ENCODE data around the gene AGMAT. TPM values are rescaled to one million over a fixed set of nuclear protein-coding genes. Genes with fewer than 3 reads are reported as not detected.

The AGMAT gene, protein sequence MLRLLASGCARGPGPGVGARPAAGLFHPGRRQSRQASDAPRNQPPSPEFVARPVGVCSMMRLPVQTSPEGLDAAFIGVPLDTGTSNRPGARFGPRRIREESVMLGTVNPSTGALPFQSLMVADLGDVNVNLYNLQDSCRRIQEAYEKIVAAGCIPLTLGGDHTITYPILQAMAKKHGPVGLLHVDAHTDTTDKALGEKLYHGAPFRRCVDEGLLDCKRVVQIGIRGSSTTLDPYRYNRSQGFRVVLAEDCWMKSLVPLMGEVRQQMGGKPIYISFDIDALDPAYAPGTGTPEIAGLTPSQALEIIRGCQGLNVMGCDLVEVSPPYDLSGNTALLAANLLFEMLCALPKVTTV
- 1 to 10 TPM in 1 of 4 donors, under 1 TPM in 3; 0.27 to 1.7 (median 0.59) TPM for total RNA-seq

DNA sequence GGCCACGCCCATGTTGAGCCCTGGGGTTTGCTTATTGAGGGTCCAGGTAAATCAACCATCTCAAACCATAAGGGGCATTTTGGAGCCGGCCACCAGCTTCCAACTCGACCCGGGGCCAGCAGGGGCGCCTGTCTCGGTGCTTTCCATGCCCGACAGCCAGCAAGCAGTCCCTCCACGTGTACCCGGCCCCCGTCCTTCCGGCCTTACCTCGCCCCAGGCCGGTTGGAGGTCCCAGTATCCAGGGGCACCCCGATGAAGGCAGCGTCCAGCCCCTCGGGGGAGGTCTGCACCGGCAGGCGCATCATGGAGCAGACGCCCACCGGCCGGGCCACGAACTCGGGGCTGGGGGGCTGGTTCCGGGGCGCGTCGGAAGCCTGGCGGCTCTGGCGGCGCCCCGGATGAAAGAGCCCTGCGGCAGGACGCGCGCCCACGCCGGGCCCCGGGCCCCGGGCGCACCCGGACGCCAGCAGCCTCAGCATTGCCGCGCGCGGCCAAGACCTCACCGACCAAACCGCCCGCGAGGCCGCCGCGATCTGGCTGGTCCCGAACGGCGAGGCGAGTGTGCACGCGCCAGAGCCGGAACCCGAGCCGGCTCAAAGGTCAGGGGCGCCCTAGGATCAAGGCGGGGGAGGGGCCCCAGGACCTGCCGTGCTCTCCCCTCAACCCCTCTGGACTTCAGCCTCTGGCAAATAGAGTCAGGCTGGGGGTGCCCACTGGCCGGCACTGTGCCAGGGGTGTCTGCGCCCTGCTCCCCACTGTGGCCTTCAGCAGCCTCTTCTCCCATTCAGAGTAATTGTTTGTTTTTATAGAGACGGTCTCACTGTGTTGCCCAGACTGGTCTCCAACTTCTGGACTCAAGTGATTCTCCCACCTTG, at the start of gene AGMAT:
TSS of gene AGMAT (minus strand) at position 563 of the 875 bp plus-strand sequence. CDS start at position 479, 84 bp downstream.
- DNase-seq: no peak
- Histone ChIP-seq H3K36me3 (no peaks in the 10 kb centered on the region), H3K4me1 (peaks cover 4 to 21% (median 10%) of the 10 kb centered on the region in 3 donors), H3K9me3 (no peaks in the 10 kb centered on the region), H3K4me3 (peak within 1 kb of the TSS; percentile 43 to 68 (median 51)), H3K27ac (peak within 1 kb of the TSS in 3 of 4 donors; percentile 2 to 60 (median 13)), H3K27me3 (peaks cover 0 to 23% (median 0%) of the 10 kb centered on the region in 4 donors)
- TF ChIP-seq, protein P1, sequence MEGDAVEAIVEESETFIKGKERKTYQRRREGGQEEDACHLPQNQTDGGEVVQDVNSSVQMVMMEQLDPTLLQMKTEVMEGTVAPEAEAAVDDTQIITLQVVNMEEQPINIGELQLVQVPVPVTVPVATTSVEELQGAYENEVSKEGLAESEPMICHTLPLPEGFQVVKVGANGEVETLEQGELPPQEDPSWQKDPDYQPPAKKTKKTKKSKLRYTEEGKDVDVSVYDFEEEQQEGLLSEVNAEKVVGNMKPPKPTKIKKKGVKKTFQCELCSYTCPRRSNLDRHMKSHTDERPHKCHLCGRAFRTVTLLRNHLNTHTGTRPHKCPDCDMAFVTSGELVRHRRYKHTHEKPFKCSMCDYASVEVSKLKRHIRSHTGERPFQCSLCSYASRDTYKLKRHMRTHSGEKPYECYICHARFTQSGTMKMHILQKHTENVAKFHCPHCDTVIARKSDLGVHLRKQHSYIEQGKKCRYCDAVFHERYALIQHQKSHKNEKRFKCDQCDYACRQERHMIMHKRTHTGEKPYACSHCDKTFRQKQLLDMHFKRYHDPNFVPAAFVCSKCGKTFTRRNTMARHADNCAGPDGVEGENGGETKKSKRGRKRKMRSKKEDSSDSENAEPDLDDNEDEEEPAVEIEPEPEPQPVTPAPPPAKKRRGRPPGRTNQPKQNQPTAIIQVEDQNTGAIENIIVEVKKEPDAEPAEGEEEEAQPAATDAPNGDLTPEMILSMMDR (IDR thresholded peaks at IDR 0.05): peak in 3 of 6 experiments; percentile 16 to 36 (median 17)
- no peak for TF ChIP-seq POLR2A (IDR thresholded peaks at IDR 0.05)
- 6% methylated on average over 8 of the region's 68 CpGs; no CpG with 5 or more reads in 1 of the 2 donors for WGBS, 2 donors
- intact Hi-C loops (cut with DNase I): no loop called here

DNA sequence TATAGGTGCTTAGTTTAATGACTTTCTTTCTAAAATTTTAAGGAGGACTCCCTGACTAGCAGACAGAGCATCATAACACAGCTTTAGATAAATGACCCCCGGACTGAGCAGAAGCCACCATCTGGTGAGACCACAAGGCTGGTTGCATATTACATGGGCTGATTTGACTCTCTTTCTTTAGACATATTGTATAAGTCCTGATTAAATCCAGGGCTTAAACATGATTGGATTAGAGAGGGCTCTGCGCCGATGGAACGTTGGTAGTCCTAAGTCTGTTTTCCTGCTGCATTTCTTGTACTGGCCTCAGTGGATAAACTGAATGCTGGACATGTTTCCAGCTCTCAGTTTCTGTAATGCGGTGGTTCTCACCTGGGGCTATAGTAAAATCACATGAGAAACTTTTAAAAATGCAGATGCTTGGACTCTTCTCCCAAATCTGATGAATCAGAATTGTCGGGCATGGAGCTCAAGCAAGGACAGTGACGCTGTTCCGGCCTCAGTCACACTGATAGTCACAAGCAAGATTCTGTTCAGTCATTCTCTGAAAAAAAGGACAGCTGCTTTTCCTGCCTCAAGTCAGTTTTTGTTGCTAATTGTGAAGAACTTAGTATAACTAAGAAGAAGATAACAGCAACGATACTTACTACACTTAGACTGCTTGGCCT, 49.0 kb upstream of the AGMAT start:
- Histone ChIP-seq H3K27ac (no peak overlapping the region), H3K9me3 (no peaks in the 10 kb centered on the region), H3K4me3 (no peak overlapping the region), H3K4me1 (no peaks in the 10 kb centered on the region), H3K27me3 (no peaks in the 10 kb centered on the region), H3K36me3 (peaks cover 30 to 100% (median 46%) of the 10 kb centered on the region in 3 donors)
- no peak for TF ChIP-seq POLR2A (IDR thresholded peaks at IDR 0.05)
- TF ChIP-seq, protein P1 (IDR thresholded peaks at IDR 0.05): no peak
- 93 to 95% methylated on average over 9 of the region's 9 CpGs for WGBS, 2 donors
- DNase-seq: no peak
- intact Hi-C loops (cut with DNase I): no loop called here

GRCh38 chr1:15628003-15628402, 43.2 kb upstream of the AGMAT start:
- no peak for DNase-seq
- no peaks in the 10 kb centered on the region for H3K27me3 ChIP-seq
- TF ChIP-seq, protein P1 (IDR thresholded peaks at IDR 0.05): no peak
- no peak for TF ChIP-seq POLR2A (IDR thresholded peaks at IDR 0.05)
- WGBS, 2 donors: 29 to 35% methylated on average over 1 of the region's 1 CpG
- no peaks in the 10 kb centered on the region for H3K9me3 ChIP-seq
- peaks cover 17 to 68% (median 27%) of the 10 kb centered on the region in 3 donors for H3K36me3 ChIP-seq
- no peak overlapping the region for H3K27ac ChIP-seq
- intact Hi-C loops (cut with DNase I): no loop called here
- H3K4me1 ChIP-seq: peaks cover 0 to 57% (median 5%) of the 10 kb centered on the region in 3 donors
- no peak overlapping the region for H3K4me3 ChIP-seq

- WGBS, 2 donors: 28 to 46% methylated on average over 4 of the region's 4 CpGs
- no peak overlapping the region for H3K27ac ChIP-seq
- peaks cover 0 to 63% (median 10%) of the 10 kb centered on the region in 3 donors for H3K4me1 ChIP-seq
- intact Hi-C loops (cut with DNase I): no loop called here
- no peaks in the 10 kb centered on the region for H3K9me3 ChIP-seq
- no peak for DNase-seq
- H3K36me3 ChIP-seq: peaks cover 17 to 62% (median 25%) of the 10 kb centered on the region in 3 donors
- no peaks in the 10 kb centered on the region for H3K27me3 ChIP-seq
- no peak for TF ChIP-seq POLR2A (IDR thresholded peaks at IDR 0.05)
- TF ChIP-seq, protein P1 (IDR thresholded peaks at IDR 0.05): no peak
- H3K4me3 ChIP-seq: no peak overlapping the region
These were observed 42.6 kb upstream of the AGMAT start for GRCh38 chr1:15627343-15627988.

Data from esophagus squamous epithelium (tissue), 5 donors.